ENCODE results near the gene PREP.

- TF ChIP-seq CTCF (IDR thresholded peaks at IDR 0.05; ENCODE audit: poor library complexity) (no peak), EZH2 (IDR thresholded peaks at IDR 0.05; ENCODE audit: borderline replicate concordance) (no peak)
These were observed 75.8 kb downstream of the PREP start for GRCh38 chr6:105326833-105327770.
